ENCODE measurements around the gene SORBS2.

Gene SORBS2

GRCh38 chr4:185805262-185805802 is 6.7 kb downstream of the SORBS2 start:
- no peak for DNase-seq (ENCODE audit: low read depth in 2 of 2)

GRCh38 chr4:185803022-185803421 is 9.0 kb downstream of the SORBS2 start:
- no peak for DNase-seq (ENCODE audit: low read depth in 2 of 2)

- no peak for DNase-seq (ENCODE audit: low read depth in 2 of 2)
These were observed 10.5 kb downstream of the SORBS2 start for GRCh38 chr4:185801471-185801870.

GRCh38 chr4:185800266-185800945 is 11.6 kb downstream of the SORBS2 start:
- no peak for DNase-seq (ENCODE audit: low read depth in 2 of 2)

- no peak for DNase-seq (ENCODE audit: low read depth in 2 of 2)
These were observed 12.6 kb downstream of the SORBS2 start for GRCh38 chr4:185799442-185799841.

GRCh38 chr4:185797596-185798338 is 14.2 kb downstream of the SORBS2 start:
- DNase-seq (ENCODE audit: low read depth in 2 of 2): no peak

GRCh38 chr4:185797018-185797417 is 15.0 kb downstream of the SORBS2 start:
- no peak for DNase-seq (ENCODE audit: low read depth in 2 of 2)

- no peak for DNase-seq (ENCODE audit: low read depth in 2 of 2)
These were observed 15.8 kb downstream of the SORBS2 start for GRCh38 chr4:185796176-185796575.

GRCh38 chr4:185794637-185795036 is 17.4 kb downstream of the SORBS2 start:
- no peak for DNase-seq (ENCODE audit: low read depth in 2 of 2)

GRCh38 chr4:185793716-185794115 is 18.3 kb downstream of the SORBS2 start:
- DNase-seq (ENCODE audit: low read depth in 2 of 2): no peak

- DNase-seq (ENCODE audit: low read depth in 2 of 2): no peak
These were observed 18.9 kb downstream of the SORBS2 start for GRCh38 chr4:185793116-185793485.

- no peak for DNase-seq (ENCODE audit: low read depth in 2 of 2)
These were observed 19.4 kb downstream of the SORBS2 start for GRCh38 chr4:185792384-185793115.

GRCh38 chr4:185787926-185788679 is 23.9 kb downstream of the SORBS2 start:
- no peak for DNase-seq (ENCODE audit: low read depth in 2 of 2)

- DNase-seq (ENCODE audit: low read depth in 2 of 2): no peak
These were observed 25.6 kb downstream of the SORBS2 start for GRCh38 chr4:185786422-185786821.

- DNase-seq (ENCODE audit: low read depth in 2 of 2): no peak
These were observed 28.4 kb downstream of the SORBS2 start for GRCh38 chr4:185783574-185783973.

- no peak for DNase-seq (ENCODE audit: low read depth in 2 of 2)
These were observed 29.5 kb downstream of the SORBS2 start for GRCh38 chr4:185782523-185782922.

GRCh38 chr4:185781555-185782215 is 30.3 kb downstream of the SORBS2 start:
- DNase-seq (ENCODE audit: low read depth in 2 of 2): no peak

- DNase-seq (ENCODE audit: low read depth in 2 of 2): no peak
These were observed 31.5 kb downstream of the SORBS2 start for GRCh38 chr4:185780472-185780871.

GRCh38 chr4:185779517-185779916 is 32.5 kb downstream of the SORBS2 start:
- no peak for DNase-seq (ENCODE audit: low read depth in 2 of 2)

GRCh38 chr4:185778307-185778706 is 33.7 kb downstream of the SORBS2 start:
- DNase-seq (ENCODE audit: low read depth in 2 of 2): no peak

Measured in stimulated activated CD4-positive, alpha-beta T cell treated with anti-CD3 and anti-CD28 coated beads, Interleukin-4, amount 100 ng/mL, for 48 hours (primary cell).